HepG2 (cell line): Measurements from ENCODE around the gene IFI30. TPM values are rescaled to one million over a fixed set of nuclear protein-coding genes. Genes with fewer than 3 reads are reported as not detected.

Experiments
- CENPT ChIP-seq: sonication (generic); formaldehyde crosslinking; IDR thresholded peaks from 2 replicates; pipeline ENCODE4 v1.8.0; 2022; ENCODE audit warnings: low read depth, mild to moderate bottlenecking, moderate library complexity, missing genetic modification reagents
- IRF9 ChIP-seq: sonication (generic); formaldehyde crosslinking; IDR thresholded peaks from 2 replicates; pipeline ENCODE4 v1.8.0; 2022; ENCODE audit warnings: missing genetic modification reagents, mild to moderate bottlenecking, borderline replicate concordance
- MED1 ChIP-seq: sonication (generic); formaldehyde crosslinking; IDR thresholded peaks from 2 replicates; pipeline ENCODE4 v1.4.0; 2020; ENCODE audit warnings: missing genetic modification reagents
- NCOA1 ChIP-seq: sonication (generic); formaldehyde crosslinking; IDR thresholded peaks from 2 replicates; pipeline ENCODE4 v1.9.0; 2021; ENCODE audit warnings: missing genetic modification reagents
- PRPF4 ChIP-seq: fragments of 200-400 bp; formaldehyde crosslinking; IDR thresholded peaks from 2 replicates; pipeline ENCODE4 v1.6.1; 2016; ENCODE audit warnings: low read length, low read depth; ENCODE audit not compliant: poor library complexity, severe bottlenecking
- TAF1 ChIP-seq: sonication (generic); formaldehyde crosslinking; IDR thresholded peaks from 2 replicates; pipeline ENCODE4 v1.4.0; 2020; ENCODE audit warnings: missing genetic modification reagents
- TOPORS ChIP-seq: sonication (generic); formaldehyde crosslinking; IDR thresholded peaks from 2 replicates; pipeline ENCODE4 v1.8.0; 2023; ENCODE audit warnings: mild to moderate bottlenecking, missing genetic modification reagents
- ZFP1 ChIP-seq: IDR thresholded peaks from 2 replicates; pipeline ENCODE4 v1.6.1; 2016
- ZFP82 ChIP-seq: sonication (generic); formaldehyde crosslinking; IDR thresholded peaks from 2 replicates; pipeline ENCODE4 v1.5.1; 2020; ENCODE audit warnings: mild to moderate bottlenecking, missing genetic modification reagents, borderline replicate concordance
- ZNF180 ChIP-seq: sonication (generic); formaldehyde crosslinking; IDR thresholded peaks from 2 replicates; pipeline ENCODE4 v1.4.0; 2020; ENCODE audit warnings: low read depth, missing genetic modification reagents, borderline replicate concordance
- ZNF264 ChIP-seq: sonication (generic); formaldehyde crosslinking; IDR thresholded peaks from 2 replicates; pipeline ENCODE4 v1.4.0; 2020; ENCODE audit warnings: missing genetic modification reagents
- ZNF547 ChIP-seq: sonication (generic); formaldehyde crosslinking; IDR thresholded peaks from 2 replicates; pipeline ENCODE4 v1.5.1; 2020; ENCODE audit warnings: mild to moderate bottlenecking, missing genetic modification reagents
- ZNF562 ChIP-seq: sonication (generic); formaldehyde crosslinking; IDR thresholded peaks from 2 replicates; pipeline ENCODE4 v1.8.0; 2022; ENCODE audit warnings: missing genetic modification reagents, borderline replicate concordance
- ZNF720 ChIP-seq: sonication (generic); formaldehyde crosslinking; IDR thresholded peaks from 2 replicates; pipeline ENCODE4 v1.4.0; 2020; ENCODE audit warnings: missing genetic modification reagents
- ZNF768 ChIP-seq: sonication (generic); formaldehyde crosslinking; IDR thresholded peaks from 2 replicates; pipeline ENCODE4 v1.4.0; 2020; ENCODE audit warnings: missing genetic modification reagents
- polyA plus RNA-seq, 8 experiments: library from polyadenylated mRNA; depleted of rRNA in 3 of 8; stranded (reverse) in 7 of 8; unstranded in 1 of 8; fragments of >200 nt; fragmentation: Illumina TruSeq in 4 of 8; extraction: Trizol in 4 of 8; gene quantifications; 2 replicates each; pipeline versions ENCODE4 v1.2.1 to v1.2.3, GENCODE V29; 2011 to 2016; ENCODE audit warnings: low read depth in 4 of 8, missing spikeins in 1 of 8, mixed read lengths in 1 of 8; ENCODE audit not compliant: insufficient read depth in 1 of 8
- total RNA-seq, 5 experiments: library from RNA; depleted of rRNA; stranded (reverse); fragments of >200 nt; fragmentation: Illumina TruSeq; extraction: Trizol; gene quantifications; 2 replicates each; pipeline ENCODE4 v1.2.3, GENCODE V29; 2016; ENCODE audit warnings: low read depth in 1 of 5
- TF ChIP-seq, protein P1 (sequence below): sonication (generic); formaldehyde crosslinking; IDR thresholded peaks from 2 replicates; pipeline ENCODE4 v1.4.0; 2020; ENCODE audit warnings: mild to moderate bottlenecking, missing genetic modification reagents, borderline replicate concordance
- TF ChIP-seq, protein P2 (sequence below): sonication (generic); formaldehyde crosslinking; IDR thresholded peaks from 2 replicates; pipeline ENCODE4 v1.4.0; 2020; ENCODE audit warnings: missing genetic modification reagents, mild to moderate bottlenecking, borderline replicate concordance
- TF ChIP-seq, protein P3 (sequence below): IDR thresholded peaks from 2 replicates; pipeline ENCODE4 v1.6.1; 2016; ENCODE audit warnings: control low read depth

Gene IFI30
- total and polyA plus RNA-seq, 2 of the 13 experiments (the other 11 are each of a cell fraction or from before 2014, with no cell fraction given): 25.0 to 79.4 TPM

DNA sequence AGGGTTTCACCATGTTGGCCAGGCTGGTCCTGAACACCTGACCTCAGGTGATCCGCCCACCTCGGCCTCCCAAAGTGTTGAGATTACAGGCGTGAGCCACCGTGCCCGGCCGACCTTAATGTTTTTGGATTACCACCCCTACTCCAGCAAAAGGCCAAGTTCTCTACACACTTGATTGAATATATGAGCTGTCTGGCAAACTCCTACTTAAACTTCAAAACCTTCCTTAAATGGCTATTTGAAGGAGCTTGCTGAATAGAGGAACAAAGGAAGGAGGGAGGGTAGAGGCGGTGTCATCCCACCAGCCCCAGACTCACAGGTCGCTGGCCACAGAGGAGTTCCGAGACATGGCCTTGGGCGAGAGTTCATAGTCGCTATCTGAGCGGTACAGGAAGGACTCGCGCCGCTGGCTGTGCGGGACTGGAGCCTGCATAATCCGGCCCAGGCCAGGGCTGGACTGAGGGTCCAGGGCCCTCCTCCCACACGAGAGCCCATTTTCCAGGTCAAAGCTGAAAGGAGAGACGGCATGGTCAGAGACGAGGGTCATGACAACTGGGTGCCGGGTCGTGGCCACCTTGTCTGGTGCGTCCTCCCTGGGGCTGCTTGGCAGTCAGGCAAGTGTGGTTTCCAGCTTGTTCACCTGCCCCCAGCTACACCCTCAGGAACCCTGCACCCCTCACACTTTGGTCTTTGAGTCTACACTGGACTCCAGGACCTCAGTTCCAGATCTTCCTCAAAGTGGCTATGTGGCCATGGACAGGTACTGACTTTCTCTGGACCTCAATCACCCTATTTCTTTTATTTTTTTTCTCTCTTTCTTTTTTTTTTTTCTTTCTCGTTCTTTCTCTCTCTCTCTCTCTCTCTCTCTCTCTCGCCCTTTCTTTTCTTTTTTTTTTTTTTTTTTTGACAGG, 48.5 kb downstream of the IFI30 start (continued):
- TF ChIP-seq, protein P1, sequence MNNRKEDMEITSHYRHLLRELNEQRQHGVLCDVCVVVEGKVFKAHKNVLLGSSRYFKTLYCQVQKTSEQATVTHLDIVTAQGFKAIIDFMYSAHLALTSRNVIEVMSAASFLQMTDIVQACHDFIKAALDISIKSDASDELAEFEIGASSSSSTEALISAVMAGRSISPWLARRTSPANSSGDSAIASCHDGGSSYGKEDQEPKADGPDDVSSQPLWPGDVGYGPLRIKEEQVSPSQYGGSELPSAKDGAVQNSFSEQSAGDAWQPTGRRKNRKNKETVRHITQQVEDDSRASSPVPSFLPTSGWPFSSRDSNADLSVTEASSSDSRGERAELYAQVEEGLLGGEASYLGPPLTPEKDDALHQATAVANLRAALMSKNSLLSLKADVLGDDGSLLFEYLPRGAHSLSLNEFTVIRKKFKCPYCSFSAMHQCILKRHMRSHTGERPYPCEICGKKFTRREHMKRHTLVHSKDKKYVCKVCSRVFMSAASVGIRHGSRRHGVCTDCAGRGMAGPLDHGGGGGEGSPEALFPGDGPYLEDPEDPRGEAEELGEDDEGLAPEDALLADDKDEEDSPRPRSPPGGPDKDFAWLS (CRISPR knock-in tag): no peak
- TF ChIP-seq ZNF720 (CRISPR knock-in tag) (no peak), ZNF768 (CRISPR knock-in tag) (0 out of 2 replicates have a peak, but pooled peaks have one; percentile 25), IRF9 (CRISPR knock-in tag) (peak; percentile 22; the same call in 1 of the 2 replicates), NCOA1 (CRISPR knock-in tag) (no peak), ZNF264 (CRISPR knock-in tag) (0 out of 2 replicates have a peak, but pooled peaks have one; percentile 18), PRPF4 (no peak), CENPT (CRISPR knock-in tag) (no peak), ZNF562 (CRISPR knock-in tag) (no peak), TOPORS (CRISPR knock-in tag) (no peak), ZFP1 (CRISPR knock-in tag) (no peak), ZFP82 (CRISPR knock-in tag) (no peak), ZNF547 (CRISPR knock-in tag) (no peak), MED1 (CRISPR knock-in tag) (peak; percentile 38; the same call in 1 of the 2 replicates), TAF1 (CRISPR knock-in tag) (0 out of 2 replicates have a peak, but pooled peaks have one; percentile 22), ZNF180 (CRISPR knock-in tag) (no peak)
- TF ChIP-seq, protein P2, sequence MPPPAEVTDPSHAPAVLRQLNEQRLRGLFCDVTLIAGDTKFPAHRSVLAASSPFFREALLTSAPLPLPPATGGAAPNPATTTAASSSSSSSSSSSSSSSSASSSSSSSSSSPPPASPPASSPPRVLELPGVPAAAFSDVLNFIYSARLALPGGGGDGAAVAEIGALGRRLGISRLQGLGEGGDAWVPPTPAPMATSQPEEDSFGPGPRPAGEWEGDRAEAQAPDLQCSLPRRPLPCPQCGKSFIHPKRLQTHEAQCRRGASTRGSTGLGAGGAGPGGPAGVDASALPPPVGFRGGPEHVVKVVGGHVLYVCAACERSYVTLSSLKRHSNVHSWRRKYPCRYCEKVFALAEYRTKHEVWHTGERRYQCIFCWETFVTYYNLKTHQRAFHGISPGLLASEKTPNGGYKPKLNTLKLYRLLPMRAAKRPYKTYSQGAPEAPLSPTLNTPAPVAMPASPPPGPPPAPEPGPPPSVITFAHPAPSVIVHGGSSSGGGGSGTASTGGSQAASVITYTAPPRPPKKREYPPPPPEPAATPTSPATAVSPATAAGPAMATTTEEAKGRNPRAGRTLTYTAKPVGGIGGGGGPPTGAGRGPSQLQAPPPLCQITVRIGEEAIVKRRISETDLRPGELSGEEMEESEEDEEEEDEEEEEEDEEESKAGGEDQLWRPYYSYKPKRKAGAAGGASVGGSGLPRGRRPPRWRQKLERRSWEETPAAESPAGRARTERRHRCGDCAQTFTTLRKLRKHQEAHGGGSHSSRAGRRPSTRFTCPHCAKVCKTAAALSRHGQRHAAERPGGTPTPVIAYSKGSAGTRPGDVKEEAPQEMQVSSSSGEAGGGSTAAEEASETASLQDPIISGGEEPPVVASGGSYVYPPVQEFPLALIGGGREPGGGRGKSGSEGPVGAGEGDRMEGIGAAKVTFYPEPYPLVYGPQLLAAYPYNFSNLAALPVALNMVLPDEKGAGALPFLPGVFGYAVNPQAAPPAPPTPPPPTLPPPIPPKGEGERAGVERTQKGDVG: no peak
- TF ChIP-seq, protein P3, sequence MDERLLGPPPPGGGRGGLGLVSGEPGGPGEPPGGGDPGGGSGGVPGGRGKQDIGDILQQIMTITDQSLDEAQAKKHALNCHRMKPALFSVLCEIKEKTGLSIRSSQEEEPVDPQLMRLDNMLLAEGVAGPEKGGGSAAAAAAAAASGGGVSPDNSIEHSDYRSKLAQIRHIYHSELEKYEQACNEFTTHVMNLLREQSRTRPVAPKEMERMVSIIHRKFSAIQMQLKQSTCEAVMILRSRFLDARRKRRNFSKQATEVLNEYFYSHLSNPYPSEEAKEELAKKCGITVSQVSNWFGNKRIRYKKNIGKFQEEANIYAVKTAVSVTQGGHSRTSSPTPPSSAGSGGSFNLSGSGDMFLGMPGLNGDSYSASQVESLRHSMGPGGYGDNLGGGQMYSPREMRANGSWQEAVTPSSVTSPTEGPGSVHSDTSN: no peak
